ENCODE measurements around the gene KCTD16. TPM values are rescaled to one million over a fixed set of nuclear protein-coding genes. Genes with fewer than 3 reads are reported as not detected.

The KCTD16 gene
- polyA plus RNA-seq, 1 donor, result 2.6 TPM

GRCh38 chr5:144308906-144309670 lies 138.4 kb downstream of the KCTD16 start:
- H3K27ac ChIP-seq (ENCODE audit: low read length), result peak overlapping the region; percentile 77
- WGBS (ENCODE audit: insufficient coverage, low lambda C conversion rate), result 0% methylated on average over 1 of the region's 5 CpGs
- no peaks in the 10 kb centered on the region for H3K27me3 ChIP-seq (ENCODE audit: control insufficient read depth, insufficient read depth, low read length)
- H3K4me1 ChIP-seq (ENCODE audit: control insufficient read depth, insufficient read depth, low read length), result peaks cover 29% of the 10 kb centered on the region
- DNase-seq, result peak; percentile 29 to 67
- H3K36me3 ChIP-seq (ENCODE audit: control insufficient read depth, insufficient read depth, low read length), result no peaks in the 10 kb centered on the region
- no peak overlapping the region for H3K4me3 ChIP-seq (ENCODE audit: low read length)
- no peaks in the 10 kb centered on the region for H3K9me3 ChIP-seq (ENCODE audit: control insufficient read depth, low read depth, low read length)

- Histone ChIP-seq H3K4me1 (ENCODE audit: control insufficient read depth, insufficient read depth, low read length) (peaks cover 30% of the 10 kb centered on the region), H3K9me3 (ENCODE audit: control insufficient read depth, low read depth, low read length) (no peaks in the 10 kb centered on the region), H3K27me3 (ENCODE audit: control insufficient read depth, insufficient read depth, low read length) (no peaks in the 10 kb centered on the region), H3K4me3 (ENCODE audit: low read length) (no peak overlapping the region), H3K27ac (ENCODE audit: low read length) (no peak overlapping the region), H3K36me3 (ENCODE audit: control insufficient read depth, insufficient read depth, low read length) (no peaks in the 10 kb centered on the region)
- WGBS (ENCODE audit: insufficient coverage, low lambda C conversion rate), result no CpG with 5 or more reads among the region's 2 CpGs
- peak in 1 of 2 donors; percentile 38 for DNase-seq
Measured at GRCh38 chr5:144310621-144311020, 139.9 kb downstream of the KCTD16 start.

GRCh38 chr5:144313147-144313726 lies 142.6 kb downstream of the KCTD16 start:
- DNase-seq, result no peak
- Histone ChIP-seq H3K27ac (ENCODE audit: low read length) (no peak overlapping the region), H3K9me3 (ENCODE audit: control insufficient read depth, low read depth, low read length) (no peaks in the 10 kb centered on the region), H3K27me3 (ENCODE audit: control insufficient read depth, insufficient read depth, low read length) (no peaks in the 10 kb centered on the region), H3K4me1 (ENCODE audit: control insufficient read depth, insufficient read depth, low read length) (peaks cover 23% of the 10 kb centered on the region), H3K4me3 (ENCODE audit: low read length) (no peak overlapping the region), H3K36me3 (ENCODE audit: control insufficient read depth, insufficient read depth, low read length) (no peaks in the 10 kb centered on the region)
- no CpG with 5 or more reads among the region's 1 CpG for WGBS (ENCODE audit: insufficient coverage, low lambda C conversion rate)

GRCh38 chr5:144315026-144315425 lies 144.4 kb downstream of the KCTD16 start:
- Histone ChIP-seq H3K27me3 (ENCODE audit: control insufficient read depth, insufficient read depth, low read length) (no peaks in the 10 kb centered on the region), H3K4me3 (ENCODE audit: low read length) (no peak overlapping the region), H3K4me1 (ENCODE audit: control insufficient read depth, insufficient read depth, low read length) (peaks cover 16% of the 10 kb centered on the region), H3K36me3 (ENCODE audit: control insufficient read depth, insufficient read depth, low read length) (no peaks in the 10 kb centered on the region), H3K9me3 (ENCODE audit: control insufficient read depth, low read depth, low read length) (no peaks in the 10 kb centered on the region), H3K27ac (ENCODE audit: low read length) (no peak overlapping the region)
- DNase-seq, result no peak
- 84% methylated on average over 3 of the region's 4 CpGs for WGBS (ENCODE audit: insufficient coverage, low lambda C conversion rate)

- Histone ChIP-seq H3K36me3 (ENCODE audit: control insufficient read depth, insufficient read depth, low read length) (no peaks in the 10 kb centered on the region), H3K27ac (ENCODE audit: low read length) (peak overlapping the region; percentile 34), H3K27me3 (ENCODE audit: control insufficient read depth, insufficient read depth, low read length) (no peaks in the 10 kb centered on the region), H3K4me3 (ENCODE audit: low read length) (no peak overlapping the region), H3K9me3 (ENCODE audit: control insufficient read depth, low read depth, low read length) (no peaks in the 10 kb centered on the region), H3K4me1 (ENCODE audit: control insufficient read depth, insufficient read depth, low read length) (peaks cover 14% of the 10 kb centered on the region)
- DNase-seq, result peak; percentile 69 to 91
- WGBS (ENCODE audit: insufficient coverage, low lambda C conversion rate), result 67% methylated on average over 1 of the region's 12 CpGs
Measured at GRCh38 chr5:144315994-144316634, 145.4 kb downstream of the KCTD16 start.

GRCh38 chr5:144318011-144318410 lies 147.3 kb downstream of the KCTD16 start:
- Histone ChIP-seq H3K36me3 (ENCODE audit: control insufficient read depth, insufficient read depth, low read length) (no peaks in the 10 kb centered on the region), H3K4me1 (ENCODE audit: control insufficient read depth, insufficient read depth, low read length) (peaks cover 14% of the 10 kb centered on the region), H3K27ac (ENCODE audit: low read length) (no peak overlapping the region), H3K9me3 (ENCODE audit: control insufficient read depth, low read depth, low read length) (no peaks in the 10 kb centered on the region), H3K27me3 (ENCODE audit: control insufficient read depth, insufficient read depth, low read length) (no peaks in the 10 kb centered on the region), H3K4me3 (ENCODE audit: low read length) (no peak overlapping the region)
- no CpG with 5 or more reads among the region's 3 CpGs for WGBS (ENCODE audit: insufficient coverage, low lambda C conversion rate)
- no peak for DNase-seq

GRCh38 chr5:144318460-144318859 lies 147.8 kb downstream of the KCTD16 start:
- Histone ChIP-seq H3K27ac (ENCODE audit: low read length) (no peak overlapping the region), H3K27me3 (ENCODE audit: control insufficient read depth, insufficient read depth, low read length) (no peaks in the 10 kb centered on the region), H3K4me3 (ENCODE audit: low read length) (no peak overlapping the region), H3K9me3 (ENCODE audit: control insufficient read depth, low read depth, low read length) (no peaks in the 10 kb centered on the region), H3K4me1 (ENCODE audit: control insufficient read depth, insufficient read depth, low read length) (peaks cover 14% of the 10 kb centered on the region), H3K36me3 (ENCODE audit: control insufficient read depth, insufficient read depth, low read length) (no peaks in the 10 kb centered on the region)
- no CpG with 5 or more reads among the region's 4 CpGs for WGBS (ENCODE audit: insufficient coverage, low lambda C conversion rate)
- no peak for DNase-seq

- 86% methylated on average over 1 of the region's 1 CpG for WGBS (ENCODE audit: insufficient coverage, low lambda C conversion rate)
- no peaks in the 10 kb centered on the region for H3K27me3 ChIP-seq (ENCODE audit: control insufficient read depth, insufficient read depth, low read length)
Measured at GRCh38 chr5:144323181-144323580, 152.5 kb downstream of the KCTD16 start.

GRCh38 chr5:144325532-144325931 lies 154.9 kb downstream of the KCTD16 start:
- DNase-seq, result no peak
- H3K9me3 ChIP-seq (ENCODE audit: control insufficient read depth, low read depth, low read length), result no peaks in the 10 kb centered on the region

More at GRCh38 chr5:144323181-144323580, 152.5 kb downstream of the KCTD16 start:
- no peak for DNase-seq
- H3K9me3 ChIP-seq (ENCODE audit: control insufficient read depth, low read depth, low read length), result no peaks in the 10 kb centered on the region
- no peaks in the 10 kb centered on the region for H3K36me3 ChIP-seq (ENCODE audit: control insufficient read depth, insufficient read depth, low read length)
- no peak overlapping the region for H3K27ac ChIP-seq (ENCODE audit: low read length)
- H3K4me3 ChIP-seq (ENCODE audit: low read length), result no peak overlapping the region
- no peaks in the 10 kb centered on the region for H3K4me1 ChIP-seq (ENCODE audit: control insufficient read depth, insufficient read depth, low read length)

GRCh38 chr5:144328494-144328893 lies 157.8 kb downstream of the KCTD16 start:
- no peaks in the 10 kb centered on the region for H3K9me3 ChIP-seq (ENCODE audit: control insufficient read depth, low read depth, low read length)

More at GRCh38 chr5:144325532-144325931, 154.9 kb downstream of the KCTD16 start:
- Histone ChIP-seq H3K4me3 (ENCODE audit: low read length) (no peak overlapping the region), H3K36me3 (ENCODE audit: control insufficient read depth, insufficient read depth, low read length) (no peaks in the 10 kb centered on the region), H3K4me1 (ENCODE audit: control insufficient read depth, insufficient read depth, low read length) (no peaks in the 10 kb centered on the region), H3K27me3 (ENCODE audit: control insufficient read depth, insufficient read depth, low read length) (no peaks in the 10 kb centered on the region), H3K27ac (ENCODE audit: low read length) (no peak overlapping the region)
- WGBS (ENCODE audit: insufficient coverage, low lambda C conversion rate), result no CpG with 5 or more reads among the region's 3 CpGs

More at GRCh38 chr5:144328494-144328893, 157.8 kb downstream of the KCTD16 start:
- H3K4me3 ChIP-seq (ENCODE audit: low read length), result no peak overlapping the region
- no peak for DNase-seq
- no peaks in the 10 kb centered on the region for H3K36me3 ChIP-seq (ENCODE audit: control insufficient read depth, insufficient read depth, low read length)
- H3K27ac ChIP-seq (ENCODE audit: low read length), result no peak overlapping the region
- no peaks in the 10 kb centered on the region for H3K27me3 ChIP-seq (ENCODE audit: control insufficient read depth, insufficient read depth, low read length)
- WGBS (ENCODE audit: insufficient coverage, low lambda C conversion rate), result 100% methylated on average over 1 of the region's 2 CpGs
- no peaks in the 10 kb centered on the region for H3K4me1 ChIP-seq (ENCODE audit: control insufficient read depth, insufficient read depth, low read length)

Measured in large intestine (tissue), 3 donors.